Measurements from ENCODE around the gene MARCHF3. TPM values are rescaled to one million over a fixed set of nuclear protein-coding genes. Genes with fewer than 3 reads are reported as not detected.

Gene MARCHF3
- total RNA-seq, 1 experiment from 2014 or later, result 5.4 TPM

GRCh38 chr5:127002390-127002789, 28.0 kb downstream of the MARCHF3 start:
- TF ChIP-seq CTCF (IDR thresholded peaks at IDR 0.05; ENCODE audit: unreplicated experiment), result no peak
- H3K4me3 Mint-ChIP-seq (ENCODE audit: unreplicated experiment), result no peak overlapping the region
- no peak for DNase-seq (ENCODE audit: unreplicated experiment)
- intact Hi-C loops (cut with micrococcal nuclease), result no loop called here
- no peak overlapping the region for H3K27ac Mint-ChIP-seq (ENCODE audit: low read depth, unreplicated experiment)
- CTCF ChIA-PET, result no interaction called here
- no TSS peak for BruUV-seq (replicated peaks)
- H3K4me1 Mint-ChIP-seq (ENCODE audit: insufficient read depth, unreplicated experiment), result no peaks in the 10 kb centered on the region
- POLR2A ChIA-PET, result interaction anchor here (1.3 kb wide), 1 partner anchor 21 kb away, joined by 3 read pairs; no protein-coding TSS in a partner anchor
- no peaks in the 10 kb centered on the region for H3K36me3 Mint-ChIP-seq (ENCODE audit: insufficient read depth, unreplicated experiment)
- H3K27me3 Mint-ChIP-seq (ENCODE audit: insufficient read depth, unreplicated experiment), result no peaks in the 10 kb centered on the region
- no peaks in the 10 kb centered on the region for H3K9me3 Mint-ChIP-seq (ENCODE audit: unreplicated experiment)

- H3K27ac Mint-ChIP-seq (ENCODE audit: low read depth, unreplicated experiment), result no peak overlapping the region
- no peaks in the 10 kb centered on the region for H3K9me3 Mint-ChIP-seq (ENCODE audit: unreplicated experiment)
- no peaks in the 10 kb centered on the region for H3K36me3 Mint-ChIP-seq (ENCODE audit: insufficient read depth, unreplicated experiment)
- intact Hi-C loops (cut with micrococcal nuclease), result no loop called here
- H3K4me1 Mint-ChIP-seq (ENCODE audit: insufficient read depth, unreplicated experiment), result no peaks in the 10 kb centered on the region
- no TSS peak for BruUV-seq (replicated peaks)
- TF ChIP-seq CTCF (IDR thresholded peaks at IDR 0.05; ENCODE audit: unreplicated experiment), result no peak
- POLR2A ChIA-PET, result interaction anchor here (1.3 kb wide), 1 partner anchor 22 kb away, joined by 3 read pairs; no protein-coding TSS in a partner anchor
- CTCF ChIA-PET, result interaction anchor here (1.2 kb wide), 1 partner anchor 30 kb away, joined by 3 read pairs; no protein-coding TSS in a partner anchor
- no peaks in the 10 kb centered on the region for H3K27me3 Mint-ChIP-seq (ENCODE audit: insufficient read depth, unreplicated experiment)
- no peak overlapping the region for H3K4me3 Mint-ChIP-seq (ENCODE audit: unreplicated experiment)
- DNase-seq (ENCODE audit: unreplicated experiment), result no peak
Observed at GRCh38 chr5:127001621-127002296, 28.6 kb downstream of the MARCHF3 start.

- no peak for TF ChIP-seq CTCF (IDR thresholded peaks at IDR 0.05; ENCODE audit: unreplicated experiment)
- no peak for DNase-seq (ENCODE audit: unreplicated experiment)
- H3K9me3 Mint-ChIP-seq (ENCODE audit: unreplicated experiment), result no peaks in the 10 kb centered on the region
- no peaks in the 10 kb centered on the region for H3K27me3 Mint-ChIP-seq (ENCODE audit: insufficient read depth, unreplicated experiment)
- no peaks in the 10 kb centered on the region for H3K4me1 Mint-ChIP-seq (ENCODE audit: insufficient read depth, unreplicated experiment)
- no TSS peak for BruUV-seq (replicated peaks)
- POLR2A ChIA-PET, result no interaction called here
- CTCF ChIA-PET, result interaction anchor here (0.6 to 0.7 kb wide), 2 partner anchors 28 to 401 kb away, joined by 3 read pairs; no protein-coding TSS in a partner anchor
- H3K27ac Mint-ChIP-seq (ENCODE audit: low read depth, unreplicated experiment), result no peak overlapping the region
- no peaks in the 10 kb centered on the region for H3K36me3 Mint-ChIP-seq (ENCODE audit: insufficient read depth, unreplicated experiment)
- intact Hi-C loops (cut with micrococcal nuclease), result no loop called here
- no peak overlapping the region for H3K4me3 Mint-ChIP-seq (ENCODE audit: unreplicated experiment)
Observed at GRCh38 chr5:126998895-126999570, 31.3 kb downstream of the MARCHF3 start.

- Mint-ChIP-seq H3K4me3 (ENCODE audit: unreplicated experiment) (no peak overlapping the region), H3K27ac (ENCODE audit: low read depth, unreplicated experiment) (no peak overlapping the region), H3K9me3 (ENCODE audit: unreplicated experiment) (no peaks in the 10 kb centered on the region), H3K4me1 (ENCODE audit: insufficient read depth, unreplicated experiment) (no peaks in the 10 kb centered on the region), H3K36me3 (ENCODE audit: insufficient read depth, unreplicated experiment) (no peaks in the 10 kb centered on the region), H3K27me3 (ENCODE audit: insufficient read depth, unreplicated experiment) (no peaks in the 10 kb centered on the region)
- POLR2A ChIA-PET, result no interaction called here
- no TSS peak for BruUV-seq (replicated peaks)
- TF ChIP-seq CTCF (IDR thresholded peaks at IDR 0.05; ENCODE audit: unreplicated experiment), result no peak
- intact Hi-C loops (cut with micrococcal nuclease), result no loop called here
- DNase-seq (ENCODE audit: unreplicated experiment), result no peak
- CTCF ChIA-PET, result no interaction called here
Observed at GRCh38 chr5:126998201-126998631, 32.1 kb downstream of the MARCHF3 start.

All from MCF 10A (cell line).